Endothelial cell of hepatic sinusoid (primary cell): Measurements from ENCODE around the gene MEX3C.

Source experiments
- in situ Hi-C: cut with HindIII; loops from 2 replicates; pipeline ENCODE4 v1.10.0; 2017; ENCODE audit warnings: low sequenced_read_pairs

MEX3C gene

GRCh38 chr18:51157215-51157614, 40.3 kb downstream of the MEX3C start:
- in situ Hi-C loops, result no loop called here

GRCh38 chr18:51154431-51155063, 42.9 kb downstream of the MEX3C start:
- in situ Hi-C loops, result no loop called here

- in situ Hi-C loops, result no loop called here
Observed at GRCh38 chr18:51153659-51154371, 43.7 kb downstream of the MEX3C start.

- in situ Hi-C loops, result no loop called here
Observed at GRCh38 chr18:51151568-51152511, 45.6 kb downstream of the MEX3C start.

- in situ Hi-C loops, result no loop called here
Observed at GRCh38 chr18:51151185-51151567, 46.3 kb downstream of the MEX3C start.

- in situ Hi-C loops, result no loop called here
Observed at GRCh38 chr18:51150113-51150700, 47.3 kb downstream of the MEX3C start.

GRCh38 chr18:51149670-51150069, 47.8 kb downstream of the MEX3C start:
- in situ Hi-C loops, result no loop called here

GRCh38 chr18:51146909-51147308, 50.6 kb downstream of the MEX3C start:
- in situ Hi-C loops, result no loop called here

- in situ Hi-C loops, result no loop called here
Observed at GRCh38 chr18:51138936-51139335, 58.5 kb downstream of the MEX3C start.

- in situ Hi-C loops, result no loop called here
Observed at GRCh38 chr18:51137891-51138290, 59.6 kb downstream of the MEX3C start.

- in situ Hi-C loops, result no loop called here
Observed at GRCh38 chr18:51137026-51137729, 60.3 kb downstream of the MEX3C start.

GRCh38 chr18:51135795-51136194, 61.7 kb downstream of the MEX3C start:
- in situ Hi-C loops, result no loop called here

GRCh38 chr18:51135364-51135763, 62.1 kb downstream of the MEX3C start:
- in situ Hi-C loops, result no loop called here

GRCh38 chr18:51134721-51135120, 62.8 kb downstream of the MEX3C start:
- in situ Hi-C loops, result no loop called here

- in situ Hi-C loops, result no loop called here
Observed at GRCh38 chr18:51133580-51134160, 63.8 kb downstream of the MEX3C start.

- in situ Hi-C loops, result no loop called here
Observed at GRCh38 chr18:51132256-51132935, 65.1 kb downstream of the MEX3C start.

- in situ Hi-C loops, result no loop called here
Observed at GRCh38 chr18:51128533-51128932, 68.9 kb downstream of the MEX3C start.

GRCh38 chr18:51127664-51128063, 69.8 kb downstream of the MEX3C start:
- in situ Hi-C loops, result no loop called here

- in situ Hi-C loops, result no loop called here
Observed at GRCh38 chr18:51125976-51126375, 71.5 kb downstream of the MEX3C start.
